Esophagus muscularis mucosa (tissue), 4 donors: ENCODE measurements around the gene FOLH1. TPM values are rescaled to one million over a fixed set of nuclear protein-coding genes. Genes with fewer than 3 reads are reported as not detected.
A peak's percentile ranks its signal among the peaks of the same experiment; 100 is the strongest.
"Not testable (repeated sequence)": the region's sequence is repeated elsewhere in the genome, so short reads cannot be mapped to it uniquely, and the experiment has no call there.

Source experiments
- DNase-seq: peaks from one replicate; pipeline ENCODE4 v3.0.0-alpha.2; 2017; ENCODE audit errors: extremely low spot score
- H3K27ac ChIP-seq, 4 donors: fragments of 200-600 bp; sonication (generic); replicated peaks in 1 of 4; 1 replicate in 3 of 4; 2 replicates in 1 of 4; pipeline ENCODE4 v1.5.1; 2016 to 2019; ENCODE audit warnings: mild to moderate bottlenecking in 1 of 4
- H3K27me3 ChIP-seq, 4 donors: fragments of 200-600 bp; sonication (generic); one replicate each; pipeline versions ENCODE4 v1.5.1 to v1.6.0; 2016 to 2019
- H3K36me3 ChIP-seq, 4 donors: fragments of 200-600 bp; sonication (generic); one replicate each; pipeline ENCODE4 v1.5.1; 2016 to 2019
- H3K4me1 ChIP-seq, 4 donors: fragments of 200-600 bp; sonication (generic); one replicate each; pipeline ENCODE4 v1.5.1; 2016 to 2019
- H3K4me3 ChIP-seq, 4 donors: fragments of 200-600 bp; sonication (generic); 1 replicate in 2 of 4; 2 replicates in 2 of 4; pipeline ENCODE4 v1.5.1; 2016 to 2019; ENCODE audit warnings: mild to moderate bottlenecking in 4 of 4, moderate library complexity in 1 of 4
- H3K9me3 ChIP-seq, 4 donors: fragments of 200-600 bp; sonication (generic); 1 replicate in 3 of 4; 2 replicates in 1 of 4; pipeline ENCODE4 v1.5.1; 2016 to 2019
- EP300 ChIP-seq: sonication (generic); formaldehyde crosslinking; IDR thresholded peaks from one replicate; pipeline ENCODE4 v1.6.1; 2017; ENCODE audit warnings: antibody characterized with exemption
- POLR2A ChIP-seq: fragments of 450-650 bp; IDR thresholded peaks from one replicate; pipeline ENCODE4 v1.6.1; 2017; ENCODE audit warnings: antibody characterized with exemption, moderate library complexity, mild to moderate bottlenecking, low read depth
- POLR2AphosphoS5 ChIP-seq, 2 donors: sonication (generic); formaldehyde crosslinking; IDR thresholded peaks; one replicate each; pipeline ENCODE4 v1.6.1; 2017; ENCODE audit warnings: antibody characterized with exemption in 2 of 2
- WGBS: methylation state at CpG from one replicate; pipeline ENCODE4 v1.1.5; 2018; 5-methylcytosine and 5-hydroxymethylcytosine counted together
- intact Hi-C: fragments of 100-400 bp; cut with DNase I; formaldehyde crosslinking; loops from one replicate; pipeline ENCODE4 v1.15.1; 2023
- total RNA-seq, 4 donors: library from RNA; depleted of rRNA; stranded (reverse); fragments of >200 nt; gene quantifications; one replicate each; pipeline versions ENCODE4 v1.1.0 to v1.2.1, GENCODE V29; 2016
- TF ChIP-seq, protein P1 (sequence below), 3 experiments: fragments of 200-600 bp in 2 of 3; fragments of 450-650 bp in 1 of 3; sonication (generic) in 2 of 3; IDR thresholded peaks; one replicate each; pipeline ENCODE4 v1.5.1; 2017 to 2019; ENCODE audit warnings: antibody characterized with exemption in 3 of 3, mild to moderate bottlenecking in 2 of 3, moderate library complexity in 1 of 3

FOLH1 gene
- 1 to 10 TPM in 2 of 4 donors, under 1 TPM in 2; 0.42 to 2.0 (median 1.2) TPM for total RNA-seq

DNA sequence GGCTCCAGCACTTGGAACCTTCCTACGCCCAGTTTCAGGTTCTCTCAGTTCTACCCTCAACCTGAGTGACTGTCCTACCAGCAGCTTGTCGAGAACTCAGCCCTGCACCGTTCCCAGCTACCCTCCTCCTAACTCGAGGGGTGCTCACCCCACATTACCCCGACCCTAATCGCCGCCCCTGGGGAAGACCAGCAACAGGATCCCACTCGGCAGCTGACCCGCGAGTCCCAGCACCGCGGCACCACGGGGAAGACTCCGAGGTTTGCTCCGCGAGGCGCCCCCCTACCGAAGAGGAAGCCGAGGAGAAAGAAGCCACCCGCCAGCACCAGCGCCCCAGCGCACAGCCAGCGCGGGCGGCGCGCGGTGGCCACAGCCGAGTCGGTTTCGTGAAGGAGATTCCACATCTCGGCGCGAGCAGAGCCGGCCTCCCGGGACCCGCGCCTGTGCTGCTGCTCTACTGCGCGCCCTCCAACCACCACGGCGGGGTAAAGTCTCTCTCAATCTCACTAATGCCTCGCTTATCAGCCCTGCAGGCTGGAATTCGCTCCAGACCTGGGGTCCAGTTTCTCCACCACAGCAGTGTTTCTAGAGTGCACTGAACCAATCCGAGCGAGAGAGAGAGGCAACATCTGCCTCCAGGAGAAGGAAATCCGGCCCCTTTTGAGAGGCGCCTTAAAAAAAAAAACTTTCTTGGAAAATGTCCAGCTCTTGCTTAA, at the start of gene FOLH1:
TSS of gene FOLH1 (minus strand) at position 597 of the 716 bp plus-strand sequence. CDS start at position 404, 193 bp downstream.
- no peak for TF ChIP-seq POLR2A
- no peak for TF ChIP-seq EP300
- TF ChIP-seq POLR2AphosphoS5 (IDR thresholded peaks at IDR 0.05): no peak
- TF ChIP-seq, protein P1, sequence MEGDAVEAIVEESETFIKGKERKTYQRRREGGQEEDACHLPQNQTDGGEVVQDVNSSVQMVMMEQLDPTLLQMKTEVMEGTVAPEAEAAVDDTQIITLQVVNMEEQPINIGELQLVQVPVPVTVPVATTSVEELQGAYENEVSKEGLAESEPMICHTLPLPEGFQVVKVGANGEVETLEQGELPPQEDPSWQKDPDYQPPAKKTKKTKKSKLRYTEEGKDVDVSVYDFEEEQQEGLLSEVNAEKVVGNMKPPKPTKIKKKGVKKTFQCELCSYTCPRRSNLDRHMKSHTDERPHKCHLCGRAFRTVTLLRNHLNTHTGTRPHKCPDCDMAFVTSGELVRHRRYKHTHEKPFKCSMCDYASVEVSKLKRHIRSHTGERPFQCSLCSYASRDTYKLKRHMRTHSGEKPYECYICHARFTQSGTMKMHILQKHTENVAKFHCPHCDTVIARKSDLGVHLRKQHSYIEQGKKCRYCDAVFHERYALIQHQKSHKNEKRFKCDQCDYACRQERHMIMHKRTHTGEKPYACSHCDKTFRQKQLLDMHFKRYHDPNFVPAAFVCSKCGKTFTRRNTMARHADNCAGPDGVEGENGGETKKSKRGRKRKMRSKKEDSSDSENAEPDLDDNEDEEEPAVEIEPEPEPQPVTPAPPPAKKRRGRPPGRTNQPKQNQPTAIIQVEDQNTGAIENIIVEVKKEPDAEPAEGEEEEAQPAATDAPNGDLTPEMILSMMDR (IDR thresholded peaks at IDR 0.05): no peak
- Histone ChIP-seq H3K4me3 (peak within 1 kb of the TSS; percentile 46 to 58 (median 48)), H3K36me3 (no peaks in the 10 kb centered on the region), H3K27ac (peak within 1 kb of the TSS in 3 of 4 donors; percentile 28 to 48 (median 40)), H3K9me3 (no peaks in the 10 kb centered on the region), H3K4me1 (peaks cover 0 to 10% (median 8%) of the 10 kb centered on the region in 4 donors), H3K27me3 (peaks cover 0 to 16% (median 0%) of the 10 kb centered on the region in 4 donors)
- DNase-seq: no peak
- 3% methylated on average over 24 of the region's 48 CpGs for WGBS
- intact Hi-C loops: no loop called here

DNA sequence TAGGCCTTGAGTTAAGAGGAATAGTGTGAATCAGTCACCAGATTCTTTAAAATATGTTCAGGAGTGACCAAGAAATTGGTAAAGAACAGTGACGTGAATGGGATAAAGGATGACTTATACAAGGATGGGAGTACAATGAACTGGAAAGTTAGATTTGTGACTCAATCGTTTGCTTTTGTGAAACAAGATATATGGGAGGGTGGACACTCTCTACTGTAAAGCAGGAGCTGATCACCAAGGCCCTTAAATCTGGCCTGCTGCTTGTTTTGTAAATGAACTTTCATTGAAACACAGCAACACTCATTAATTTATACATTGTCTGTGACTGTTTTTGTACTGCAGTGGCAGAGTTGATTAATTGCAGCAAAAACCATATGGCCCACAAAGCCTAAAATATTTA, 46.7 kb upstream of the FOLH1 start:
- H3K27ac ChIP-seq, H3K4me3 ChIP-seq, DNase-seq, H3K9me3 ChIP-seq, H3K4me1 ChIP-seq, H3K27me3 ChIP-seq, H3K36me3 ChIP-seq, intact Hi-C loops: not testable (repeated sequence)
- 44% methylated on average over 2 of the region's 2 CpGs for WGBS

DNA sequence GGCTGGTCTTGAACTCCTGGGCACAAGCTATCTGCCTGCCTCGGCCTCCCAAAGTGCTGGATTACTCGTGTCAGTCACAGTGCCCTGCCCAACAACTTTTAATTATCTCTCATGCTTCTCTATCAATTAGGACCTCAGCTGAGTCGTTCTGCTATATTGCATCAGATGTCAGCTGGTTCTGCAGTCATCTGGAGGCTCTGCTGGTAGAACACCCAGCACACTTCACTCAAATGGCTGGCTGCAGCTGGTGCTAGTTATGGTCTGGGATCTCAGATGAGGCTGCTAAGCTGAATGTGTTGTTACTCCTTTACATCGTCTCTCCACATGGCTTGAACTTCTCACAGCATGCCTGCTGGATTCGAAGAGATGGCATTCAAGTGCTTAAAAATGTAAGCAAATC, 42.8 kb upstream of the FOLH1 start:
- H3K27ac ChIP-seq, DNase-seq, H3K36me3 ChIP-seq, intact Hi-C loops, H3K4me1 ChIP-seq, H3K27me3 ChIP-seq, H3K9me3 ChIP-seq, H3K4me3 ChIP-seq: not testable (repeated sequence)
- 83% methylated on average over 5 of the region's 5 CpGs for WGBS

DNA sequence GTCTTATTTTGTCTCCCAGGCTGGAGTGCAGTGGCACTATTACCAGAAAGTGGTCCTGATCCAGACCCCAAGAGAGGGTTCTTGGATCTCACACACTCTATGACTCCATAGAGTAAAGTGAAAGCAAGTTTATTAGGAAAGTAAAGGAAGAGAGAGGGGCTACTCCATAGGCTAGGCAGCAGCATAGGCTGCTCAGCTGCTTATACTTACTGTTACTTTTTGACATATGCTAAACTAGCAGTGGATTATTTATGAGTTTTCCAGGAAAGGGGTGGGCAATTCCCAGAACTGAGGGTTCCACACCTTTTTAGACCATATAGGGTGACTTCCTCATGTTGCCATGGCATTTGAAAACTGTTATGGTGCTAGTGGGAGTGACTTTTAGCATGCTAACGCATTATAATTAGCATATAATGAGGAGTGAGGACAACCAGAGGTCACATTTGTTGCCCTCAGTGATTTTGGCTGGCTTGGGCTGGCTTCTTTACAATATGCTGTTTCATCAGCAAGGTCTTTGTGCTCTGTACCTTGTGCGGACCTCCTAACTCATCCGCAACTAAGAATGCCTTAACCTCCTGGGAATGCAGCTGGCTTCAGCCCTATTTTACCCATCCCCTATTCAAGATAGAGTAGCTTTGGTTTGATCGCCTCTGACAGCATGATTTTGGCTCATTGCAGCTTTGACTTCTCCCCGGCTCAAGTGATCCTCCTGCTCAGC, 42.2 kb upstream of the FOLH1 start:
- intact Hi-C loops, DNase-seq, H3K36me3 ChIP-seq, H3K4me1 ChIP-seq, H3K4me3 ChIP-seq, H3K27ac ChIP-seq, H3K9me3 ChIP-seq, H3K27me3 ChIP-seq: not testable (repeated sequence)
- 85% methylated on average over 5 of the region's 5 CpGs for WGBS

DNA sequence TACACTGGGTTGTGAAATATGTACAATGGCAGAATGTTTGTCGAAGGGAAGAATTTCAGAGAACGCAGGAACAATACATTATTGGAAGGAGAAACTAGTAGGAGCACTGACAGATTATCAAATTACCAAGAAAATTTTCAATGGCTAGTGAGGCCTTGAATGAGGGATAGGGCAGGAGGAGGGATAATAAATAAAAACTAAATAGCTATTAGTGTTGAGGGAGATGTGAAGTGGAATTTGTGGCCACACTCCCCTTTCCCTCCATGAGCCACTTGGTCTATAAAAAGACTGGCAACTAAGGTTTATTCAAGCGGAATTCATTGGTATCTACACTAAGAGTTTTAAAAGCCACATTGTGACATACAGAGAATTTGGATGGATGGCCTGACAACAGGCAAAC, 41.0 kb upstream of the FOLH1 start:
- H3K27ac ChIP-seq, H3K4me1 ChIP-seq, H3K4me3 ChIP-seq, H3K9me3 ChIP-seq, H3K27me3 ChIP-seq, intact Hi-C loops, DNase-seq, H3K36me3 ChIP-seq: not testable (repeated sequence)
- WGBS: 86% methylated on average over 3 of the region's 3 CpGs

DNA sequence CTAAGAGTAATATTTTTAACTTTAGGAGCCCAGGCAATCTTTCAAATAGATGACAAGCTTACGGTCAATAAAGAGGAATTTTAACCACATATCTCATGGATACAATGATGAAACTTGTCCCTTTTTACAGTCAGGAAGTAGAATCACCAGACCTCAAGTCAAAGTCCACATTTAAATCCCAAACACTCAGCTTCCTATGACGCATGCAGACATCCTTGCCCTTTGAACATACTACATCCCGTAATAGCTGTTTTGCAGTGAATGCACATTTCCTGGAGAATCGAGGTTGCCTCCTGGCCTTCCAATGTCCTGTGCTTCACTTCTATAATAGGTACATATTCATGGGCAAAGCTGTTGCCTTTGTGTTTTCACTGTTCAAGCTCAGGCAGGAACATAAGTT, 25.3 kb upstream of the FOLH1 start:
- 64% methylated on average over 4 of the region's 4 CpGs for WGBS
- intact Hi-C loops, H3K27me3 ChIP-seq, H3K4me1 ChIP-seq, H3K36me3 ChIP-seq, H3K4me3 ChIP-seq, DNase-seq, H3K27ac ChIP-seq, H3K9me3 ChIP-seq: not testable (repeated sequence)

DNA sequence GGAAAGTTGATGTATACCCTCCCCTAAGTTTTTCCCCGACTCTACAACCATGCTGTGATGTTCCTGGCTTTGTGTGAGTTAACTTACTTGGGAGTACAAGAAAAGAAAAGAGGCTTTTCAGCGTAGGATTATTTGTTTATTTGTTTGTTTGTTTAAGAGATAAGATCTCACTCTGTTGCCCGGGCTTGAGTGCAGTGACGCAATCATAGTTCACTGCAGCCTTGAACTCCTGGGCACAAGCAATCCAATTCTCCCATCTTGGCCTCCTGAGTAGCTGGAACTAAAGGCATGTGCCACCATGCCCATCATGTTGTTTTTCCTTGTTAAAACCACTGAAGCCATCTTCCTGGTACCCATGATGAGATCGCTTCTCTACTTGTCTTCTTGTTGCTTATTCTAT, 24.6 kb upstream of the FOLH1 start:
- DNase-seq, intact Hi-C loops, H3K4me1 ChIP-seq, H3K4me3 ChIP-seq, H3K9me3 ChIP-seq, H3K27me3 ChIP-seq, H3K27ac ChIP-seq, H3K36me3 ChIP-seq: not testable (repeated sequence)
- WGBS: 58% methylated on average over 5 of the region's 5 CpGs

DNA sequence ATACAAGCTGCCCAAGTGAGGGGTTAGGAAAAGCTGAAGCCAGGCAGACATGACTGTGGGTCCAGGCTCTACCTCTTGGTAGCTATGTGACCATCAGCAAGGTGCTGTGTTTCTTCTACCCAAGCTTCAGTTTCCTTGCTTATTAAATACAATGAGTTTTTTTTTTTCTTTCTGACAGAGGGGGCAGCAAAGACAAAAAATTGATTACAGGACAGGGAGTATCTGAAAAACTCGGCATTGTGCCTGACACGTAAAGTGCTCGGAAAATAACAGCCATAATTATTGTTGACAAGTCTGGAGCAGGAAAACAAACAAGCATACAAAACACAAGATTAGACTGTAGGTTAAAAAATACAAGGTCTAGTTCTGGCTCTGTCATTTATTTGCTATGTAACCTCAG, 23.3 kb upstream of the FOLH1 start:
- H3K4me3 ChIP-seq, H3K27me3 ChIP-seq, H3K36me3 ChIP-seq, H3K4me1 ChIP-seq, H3K27ac ChIP-seq, H3K9me3 ChIP-seq, DNase-seq, intact Hi-C loops: not testable (repeated sequence)
- 60% methylated on average over 3 of the region's 3 CpGs for WGBS

DNA sequence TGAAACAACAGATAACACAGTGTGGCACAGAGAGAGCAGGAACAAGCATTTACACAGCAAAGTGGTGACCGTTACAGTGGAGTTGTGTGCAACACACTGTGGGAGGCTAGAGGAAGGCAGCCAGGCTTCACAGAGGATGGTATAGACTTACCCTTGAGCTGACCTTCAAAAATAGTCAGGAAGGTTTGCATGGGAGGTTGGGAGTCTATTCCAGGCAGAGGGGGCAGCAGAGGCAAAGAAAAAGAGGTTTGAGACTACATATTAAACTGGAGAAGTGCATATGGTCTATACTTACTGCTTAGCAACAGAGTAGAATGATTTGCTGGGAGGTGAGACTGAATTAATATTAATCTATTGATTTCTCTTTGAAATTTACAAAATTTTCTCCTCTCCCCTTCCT, 22.1 kb upstream of the FOLH1 start:
- H3K27me3 ChIP-seq, H3K4me1 ChIP-seq, H3K36me3 ChIP-seq, H3K27ac ChIP-seq, intact Hi-C loops, H3K9me3 ChIP-seq, H3K4me3 ChIP-seq, DNase-seq: not testable (repeated sequence)
- WGBS: 59% methylated on average over 1 of the region's 1 CpG

DNA sequence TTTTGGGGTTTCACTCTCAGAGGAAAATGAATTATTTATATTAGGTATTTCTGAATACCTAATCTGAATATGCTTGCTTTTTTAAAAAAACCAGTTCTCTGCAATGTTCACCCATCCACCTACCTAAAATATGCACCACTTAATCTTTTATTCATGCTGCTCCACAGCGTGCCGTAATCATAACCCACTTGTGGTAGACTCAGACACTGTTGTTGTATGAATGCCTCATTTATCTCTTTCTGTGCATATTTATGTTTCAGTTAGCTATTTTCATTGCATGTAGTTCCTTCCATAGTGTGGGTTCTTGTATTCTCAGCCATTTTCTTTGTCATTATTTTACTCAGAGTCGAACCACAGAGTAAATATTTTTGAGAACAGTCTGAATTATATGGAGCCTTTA, 21.6 kb upstream of the FOLH1 start:
- H3K27ac ChIP-seq, H3K4me3 ChIP-seq, H3K36me3 ChIP-seq, H3K4me1 ChIP-seq, H3K27me3 ChIP-seq, H3K9me3 ChIP-seq, DNase-seq, intact Hi-C loops: not testable (repeated sequence)
- 55% methylated on average over 3 of the region's 3 CpGs for WGBS
